ENCODE results near the gene DYRK3.
"Not testable (repeated sequence)": the region's sequence is repeated elsewhere in the genome, so short reads cannot be mapped to it uniquely, and the experiment has no call there.

DYRK3 gene

GRCh38 chr1:206635080-206635977, at the start of gene DYRK3:
Gene DYRK3 (plus strand): TSS chr1:206635536. CDS start chr1:206635704, 168 bp downstream.
- FAIRE-seq, result no peak

- FAIRE-seq, result no peak
Observed at GRCh38 chr1:206586501-206587445, 48.6 kb upstream of the DYRK3 start.

- FAIRE-seq, result no peak
Observed at GRCh38 chr1:206587904-206588303, 47.4 kb upstream of the DYRK3 start.

- FAIRE-seq, result no peak
Observed at GRCh38 chr1:206588492-206588891, 46.8 kb upstream of the DYRK3 start.

- peak; percentile 50 for FAIRE-seq
Observed at GRCh38 chr1:206589206-206589605, 46.1 kb upstream of the DYRK3 start.

- FAIRE-seq, result no peak
Observed at GRCh38 chr1:206590025-206590758, 45.1 kb upstream of the DYRK3 start.

GRCh38 chr1:206591226-206591625, 44.1 kb upstream of the DYRK3 start:
- FAIRE-seq, result no peak

- FAIRE-seq, result no peak
Observed at GRCh38 chr1:206591696-206592095, 43.6 kb upstream of the DYRK3 start.

- FAIRE-seq, result no peak
Observed at GRCh38 chr1:206593351-206593925, 41.9 kb upstream of the DYRK3 start.

GRCh38 chr1:206595581-206596318, 39.6 kb upstream of the DYRK3 start:
- no peak for FAIRE-seq

GRCh38 chr1:206596319-206596666, 39.0 kb upstream of the DYRK3 start:
- FAIRE-seq, result no peak

GRCh38 chr1:206600527-206600926, 34.8 kb upstream of the DYRK3 start:
- FAIRE-seq, result no peak

- FAIRE-seq, result no peak
Observed at GRCh38 chr1:206604861-206605260, 30.5 kb upstream of the DYRK3 start.

- no peak for FAIRE-seq
Observed at GRCh38 chr1:206606867-206607266, 28.5 kb upstream of the DYRK3 start.

GRCh38 chr1:206608108-206608698, 27.1 kb upstream of the DYRK3 start:
- no peak for FAIRE-seq

GRCh38 chr1:206609229-206609991, 25.9 kb upstream of the DYRK3 start:
- no peak for FAIRE-seq

GRCh38 chr1:206612129-206612876, 23.0 kb upstream of the DYRK3 start, which contains the start of gene EIF2D:
Gene EIF2D (minus strand): TSS chr1:206612465. CDS start chr1:206612342, 123 bp downstream.
- no peak for FAIRE-seq

- not testable (repeated sequence) for FAIRE-seq
Observed at GRCh38 chr1:206626396-206626795, 8.9 kb upstream of the DYRK3 start.

GRCh38 chr1:206628916-206629315, 6.4 kb upstream of the DYRK3 start:
- FAIRE-seq, result no peak

GRCh38 chr1:206631085-206631509, 4.2 kb upstream of the DYRK3 start:
- no peak for FAIRE-seq

Data from endometrium (tissue), 2 donors.